GM18505 (cell line): Measurements from ENCODE around the gene NTM.

ENCODE experiments used
- ATAC-seq: cut with Tn5 transposase; IDR thresholded peaks from one replicate; pipeline ENCODE4 v1.9.1; 2021; ENCODE audit not compliant: unreplicated experiment
- POLR2A ChIP-seq: IDR thresholded peaks from 4 replicates; pipeline ENCODE4 v1.6.1; 2011; ENCODE audit warnings: borderline replicate concordance; ENCODE audit not compliant: insufficient read depth, insufficient read length; ENCODE audit errors: extremely low read depth

The NTM gene

DNA sequence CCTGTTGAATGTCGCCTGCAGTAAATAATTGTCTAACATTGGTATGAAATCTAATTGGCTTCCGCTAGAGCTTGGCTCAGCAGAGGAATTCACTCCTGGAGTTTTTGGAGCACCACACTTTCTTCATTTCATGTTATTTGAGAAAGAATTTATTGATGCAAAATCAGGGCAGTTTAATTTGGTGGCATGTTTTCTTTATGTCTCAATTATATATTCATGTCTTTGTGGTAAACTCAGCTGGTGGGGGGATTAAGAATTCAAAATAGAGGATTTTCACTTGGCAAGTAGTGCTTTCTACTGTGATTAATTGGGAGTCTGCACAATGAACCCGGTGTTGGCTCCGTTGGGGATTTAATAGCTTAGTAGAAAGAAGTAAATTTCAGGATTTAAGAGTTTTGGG is 784.4 kb downstream of the NTM start:
- no peak for ATAC-seq
- TF ChIP-seq POLR2A: no peak

DNA sequence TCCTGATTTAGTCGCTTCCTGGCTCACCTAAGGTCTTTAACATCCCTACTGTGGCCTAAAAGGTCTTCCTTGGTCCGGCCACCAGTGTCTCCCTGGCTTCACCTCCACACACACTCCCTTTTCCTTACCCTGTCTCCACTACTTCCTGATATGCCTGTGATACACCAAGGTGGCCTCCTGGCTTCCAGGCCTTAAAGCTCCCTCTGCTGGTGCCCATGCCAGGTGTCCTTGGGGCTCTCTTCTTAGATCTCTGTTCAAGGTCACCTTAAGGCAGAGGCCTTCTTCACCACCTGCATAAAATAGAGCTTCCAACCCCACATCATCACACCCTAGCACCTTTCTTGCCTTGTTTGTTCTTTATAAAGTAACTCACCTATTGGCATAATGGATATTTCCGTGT is 787.7 kb downstream of the NTM start:
- TF ChIP-seq POLR2A: no peak

DNA sequence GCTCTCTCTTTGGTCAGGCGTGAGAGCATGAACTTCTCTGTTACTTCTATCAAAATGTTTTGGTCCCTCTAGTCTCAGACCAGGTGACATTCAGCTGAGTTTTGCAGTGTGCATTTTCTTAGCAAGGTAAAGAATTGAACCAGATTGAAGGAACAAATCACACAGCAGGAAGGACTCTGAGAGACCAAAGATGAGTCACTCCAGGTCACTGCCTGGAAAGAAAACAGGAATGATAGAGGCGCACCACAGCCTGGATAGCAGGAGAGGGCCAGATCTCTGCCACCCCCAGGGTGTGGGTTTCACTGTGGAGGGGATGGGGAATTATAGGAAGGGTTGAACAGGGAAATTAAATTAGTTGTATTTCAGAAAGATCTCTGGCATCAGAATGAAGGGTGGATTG is 788.3 kb downstream of the NTM start:
- ATAC-seq: no peak
- no peak for TF ChIP-seq POLR2A

More for the DNA sequence above, 787.7 kb downstream of the NTM start:
- ATAC-seq: no peak

DNA sequence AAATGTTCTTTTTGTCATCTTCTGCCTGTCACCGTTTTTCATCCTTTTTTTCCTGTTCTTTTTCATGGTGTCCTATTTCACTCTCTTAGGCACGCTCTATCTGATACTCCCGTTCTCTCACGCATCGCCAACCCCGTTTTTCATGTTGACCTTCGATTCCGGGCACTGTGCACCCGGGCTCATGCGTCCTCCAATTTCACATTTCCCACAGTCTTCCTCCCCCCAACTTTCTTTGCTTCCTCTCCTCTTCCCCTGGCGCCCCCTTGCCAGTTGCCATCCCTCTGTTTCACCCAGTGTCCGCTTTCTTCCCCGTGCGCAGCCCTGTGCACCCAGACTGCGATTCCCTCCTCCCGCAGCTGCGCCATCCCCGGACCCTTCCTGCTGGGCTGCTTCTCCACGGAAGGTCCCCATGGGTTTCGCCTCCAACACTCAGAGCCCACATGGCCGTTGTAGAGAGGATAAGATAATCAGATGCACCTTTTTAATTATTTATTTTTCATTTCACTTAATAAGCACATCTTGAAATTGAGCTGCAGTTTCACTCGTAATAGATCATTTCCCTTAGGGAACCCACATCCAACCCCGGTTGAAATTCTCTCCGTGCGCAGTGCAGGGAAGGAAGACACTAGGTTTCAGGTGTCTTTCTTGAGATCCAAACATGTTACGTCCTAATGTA is 791.1 kb downstream of the NTM start:
- TF ChIP-seq POLR2A: no peak
- no peak for ATAC-seq

DNA sequence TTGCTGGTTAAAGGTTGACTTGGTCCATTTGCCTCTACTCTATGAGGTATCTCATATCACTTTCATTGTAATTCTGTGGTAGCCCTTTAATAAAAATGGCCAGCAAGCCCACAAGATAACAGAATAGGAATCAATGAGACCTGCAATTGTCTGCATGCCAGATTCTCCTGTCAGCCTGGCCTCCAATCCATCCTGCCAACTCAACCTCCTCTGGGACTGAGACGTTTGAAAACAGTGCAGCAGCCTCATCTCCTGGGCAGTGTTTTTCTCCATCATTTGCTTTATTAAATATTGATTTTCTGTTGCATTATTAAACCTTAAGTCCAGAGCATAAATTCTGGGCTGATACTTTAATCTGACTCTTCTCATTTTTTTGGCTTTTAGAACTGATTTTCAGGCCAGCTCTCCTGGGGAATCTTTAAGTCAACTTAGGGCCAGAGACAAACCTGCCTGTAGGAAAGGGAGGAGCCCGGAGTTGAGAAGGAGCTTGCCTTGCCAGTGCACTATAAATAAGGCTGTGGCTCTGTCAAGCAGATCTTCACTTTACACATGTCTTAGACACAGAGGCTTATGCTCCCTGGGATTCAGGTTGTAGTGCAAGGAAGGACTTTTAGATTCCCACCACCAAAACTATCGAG is 798.0 kb downstream of the NTM start:
- no peak for ATAC-seq
- TF ChIP-seq POLR2A: no peak

DNA sequence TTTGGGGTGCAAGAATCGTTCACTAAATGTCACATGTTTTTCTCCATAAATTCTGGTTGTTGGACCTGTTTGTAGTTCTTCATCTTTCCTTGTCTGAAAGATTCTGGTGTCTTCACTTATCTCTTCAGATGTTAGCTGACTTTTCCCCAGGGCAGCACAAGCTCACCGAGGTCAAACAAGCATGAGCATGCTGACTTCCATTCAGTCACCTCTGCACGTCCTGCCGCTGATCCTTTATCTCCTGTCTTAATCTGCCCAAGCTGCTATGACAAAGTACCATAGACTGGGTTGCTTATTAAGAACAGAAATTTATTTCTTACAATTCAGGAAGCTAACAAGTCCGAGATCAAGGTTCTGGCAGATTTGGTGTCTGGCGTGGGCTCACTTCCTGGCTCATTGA is 800.6 kb downstream of the NTM start:
- ATAC-seq: no peak
- TF ChIP-seq POLR2A: no peak

DNA sequence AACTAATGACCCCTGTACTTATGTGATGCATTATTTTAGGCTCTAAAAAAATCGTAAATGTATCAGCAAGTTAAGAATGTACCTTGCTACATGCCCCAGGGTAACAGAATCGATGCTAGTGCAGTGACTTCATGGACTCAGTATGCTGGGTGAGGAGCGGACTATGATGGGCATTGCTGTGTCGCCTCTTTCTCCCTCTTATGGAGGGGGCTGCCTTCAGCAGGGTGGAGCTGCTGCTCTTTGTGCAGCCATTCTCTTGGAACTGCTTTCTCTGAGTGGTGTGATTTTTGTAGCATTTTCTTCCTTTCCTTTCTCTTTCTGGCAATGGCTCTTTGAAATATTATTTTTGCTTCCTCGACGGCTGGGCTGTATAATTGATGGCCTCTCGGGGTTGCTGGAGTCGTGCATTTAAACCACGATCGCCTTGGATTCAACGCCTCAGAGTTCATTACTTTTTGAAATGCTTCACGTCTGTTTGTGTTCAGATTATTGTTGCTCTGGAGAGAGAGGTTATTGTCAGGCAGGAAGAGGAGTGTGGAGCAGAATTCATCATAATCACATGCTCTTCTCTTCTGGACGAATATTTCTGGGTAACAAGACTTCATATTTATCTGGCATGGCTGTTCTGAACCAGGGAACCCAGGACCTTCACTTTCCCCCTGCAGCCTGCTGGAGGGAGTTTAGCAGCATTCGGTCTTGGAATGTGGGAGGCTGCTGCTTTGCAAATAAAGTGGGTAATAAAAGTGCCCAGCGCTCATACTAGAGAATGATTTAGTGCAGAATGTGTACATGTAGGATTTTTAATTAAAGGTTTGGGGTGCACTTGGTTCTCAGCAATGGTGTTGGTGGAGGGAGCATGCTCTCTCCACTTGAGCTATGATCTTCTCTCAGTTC is 804.2 kb downstream of the NTM start:
- ATAC-seq: no peak
- no peak for TF ChIP-seq POLR2A

DNA sequence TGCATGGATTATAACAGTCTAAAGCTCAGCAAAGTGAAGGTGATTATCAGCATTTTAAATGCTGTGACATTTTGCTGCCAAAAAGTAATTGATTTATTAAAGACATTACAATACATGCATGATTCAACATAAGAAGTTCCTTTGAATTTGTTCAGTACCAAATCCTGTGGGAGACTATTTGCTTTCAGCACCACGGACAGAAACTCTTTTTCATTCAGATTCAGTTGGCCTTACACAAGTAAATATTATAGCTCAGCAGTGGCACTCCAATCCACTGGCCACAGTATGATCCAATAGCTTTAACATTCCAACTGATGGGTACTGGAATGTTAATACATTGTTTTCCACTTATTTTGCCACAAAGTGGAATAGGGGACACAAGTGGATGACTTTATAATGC is 806.7 kb downstream of the NTM start:
- no peak for ATAC-seq
- TF ChIP-seq POLR2A: no peak

DNA sequence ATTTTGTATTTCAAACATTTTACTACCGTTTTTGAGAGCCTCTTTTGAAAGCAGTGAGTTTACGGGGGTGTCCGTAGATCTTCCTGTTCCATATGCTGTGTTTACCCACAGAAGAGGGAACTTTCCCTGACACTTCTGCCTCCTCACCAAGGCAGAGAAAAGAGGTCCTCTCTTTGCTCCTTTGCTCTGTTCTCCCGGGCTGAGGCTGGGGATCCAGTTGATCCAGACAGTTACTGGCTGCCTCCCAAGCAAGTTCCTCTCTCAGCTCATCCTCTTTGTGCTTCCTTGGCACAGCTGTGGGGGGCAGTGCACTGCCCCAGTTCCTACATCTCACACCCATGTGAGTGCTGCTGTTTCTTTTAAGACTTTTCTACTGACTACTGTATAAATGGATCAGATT is 813.7 kb downstream of the NTM start:
- no peak for ATAC-seq

DNA sequence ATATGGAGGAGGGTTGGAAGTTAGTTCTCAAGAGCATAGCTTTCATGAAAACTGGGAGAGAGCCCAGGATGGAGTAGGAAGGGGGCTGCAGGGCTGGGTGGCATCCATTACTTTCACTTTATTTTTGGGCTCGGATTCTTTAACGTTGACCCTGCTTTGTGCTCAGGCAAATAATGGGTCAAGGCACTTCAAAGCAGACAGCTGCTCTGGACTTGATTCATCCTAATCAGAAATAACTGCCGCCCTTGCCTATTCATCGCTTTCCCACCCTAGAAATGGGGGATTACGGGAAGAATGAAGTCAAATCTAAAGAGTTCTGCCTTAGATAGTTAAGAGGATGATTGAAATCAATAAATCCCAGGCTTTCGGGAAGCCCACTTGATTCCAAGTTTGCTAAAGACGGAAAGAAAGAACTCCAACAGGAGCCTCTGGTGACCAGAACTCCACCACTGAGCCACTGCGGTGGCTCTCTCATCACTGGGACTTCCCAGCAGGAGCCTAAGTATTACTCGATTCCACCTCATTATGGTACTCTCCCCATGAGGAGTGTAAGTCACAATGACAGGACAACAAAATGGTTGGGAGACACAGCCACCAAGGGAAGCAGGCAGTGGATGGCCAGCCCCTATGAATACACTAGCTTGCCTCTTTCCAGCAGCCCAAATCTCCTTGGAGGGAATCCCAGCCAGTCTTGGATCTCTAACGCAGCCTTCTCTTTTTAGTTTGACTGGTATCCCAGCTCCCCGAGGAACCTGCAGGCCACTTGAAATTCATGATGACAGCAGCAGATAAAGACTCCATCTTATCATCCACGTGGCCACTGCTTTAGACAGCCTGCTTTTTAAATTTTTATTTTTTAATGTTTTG is 815.5 kb downstream of the NTM start:
- ATAC-seq: no peak
- TF ChIP-seq POLR2A: no peak

More for the DNA sequence above, 813.7 kb downstream of the NTM start:
- TF ChIP-seq POLR2A: no peak

DNA sequence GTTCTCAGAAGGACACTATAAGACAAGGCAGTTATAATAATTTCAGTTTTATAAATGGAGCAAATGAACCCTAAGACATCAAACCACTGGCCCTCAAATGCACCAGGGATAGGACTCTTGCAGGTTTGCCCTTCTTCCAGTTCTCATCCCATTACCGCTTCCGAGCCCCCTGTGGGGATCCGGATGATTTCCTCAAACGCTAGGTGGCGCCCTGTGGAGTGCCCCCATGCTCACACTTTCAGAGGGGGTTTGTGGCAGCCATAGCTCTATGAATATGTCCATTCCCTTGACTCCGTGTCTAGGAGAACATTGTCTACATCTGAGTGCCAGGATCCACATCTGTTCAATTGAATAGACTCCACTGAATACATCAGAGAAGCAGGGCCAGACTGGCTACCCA is 816.3 kb downstream of the NTM start:
- TF ChIP-seq POLR2A: no peak
- ATAC-seq: no peak

DNA sequence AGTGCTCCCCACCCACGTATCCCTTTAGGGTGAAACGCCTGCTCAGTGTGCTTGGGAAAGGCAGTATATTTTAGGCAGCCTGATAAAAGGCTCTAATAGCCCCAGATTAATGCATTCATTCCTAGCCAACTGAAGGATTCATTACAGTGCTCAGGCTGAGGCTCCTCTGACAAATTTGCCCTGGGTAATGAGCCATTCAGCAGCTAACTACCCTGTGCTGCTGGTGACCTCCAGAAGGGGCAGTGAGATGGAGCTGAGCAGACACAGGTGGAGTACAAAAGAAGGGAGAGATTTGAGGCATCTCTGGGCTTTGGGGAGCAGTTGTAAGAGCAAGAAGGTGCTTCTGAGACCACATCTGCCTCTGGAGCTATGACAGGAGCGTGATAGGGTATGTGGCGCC is 817.0 kb downstream of the NTM start:
- TF ChIP-seq POLR2A: no peak
- no peak for ATAC-seq

DNA sequence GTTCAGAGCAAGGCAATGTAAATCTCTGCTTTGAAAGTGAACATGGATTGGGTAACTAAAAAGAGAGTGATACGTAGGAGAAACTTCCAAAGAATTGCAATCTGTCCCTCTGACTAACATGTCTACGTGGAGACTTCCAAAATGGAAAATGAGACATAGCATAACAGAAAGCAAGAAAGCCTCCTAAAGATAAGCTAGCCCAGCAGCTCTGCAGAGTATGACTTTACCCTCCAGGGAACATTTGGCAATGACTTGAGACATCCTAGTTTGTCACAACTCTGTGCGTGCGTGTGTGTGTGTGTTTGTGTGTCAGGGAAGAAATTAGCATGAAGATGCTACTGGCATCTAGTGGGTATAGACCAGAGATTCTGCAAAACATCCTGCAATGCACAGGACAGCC is 817.4 kb downstream of the NTM start:
- TF ChIP-seq POLR2A: no peak
- ATAC-seq: no peak
